ENCODE measurements around the gene CLDN5.

Gene CLDN5, protein sequence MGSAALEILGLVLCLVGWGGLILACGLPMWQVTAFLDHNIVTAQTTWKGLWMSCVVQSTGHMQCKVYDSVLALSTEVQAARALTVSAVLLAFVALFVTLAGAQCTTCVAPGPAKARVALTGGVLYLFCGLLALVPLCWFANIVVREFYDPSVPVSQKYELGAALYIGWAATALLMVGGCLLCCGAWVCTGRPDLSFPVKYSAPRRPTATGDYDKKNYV

DNA sequence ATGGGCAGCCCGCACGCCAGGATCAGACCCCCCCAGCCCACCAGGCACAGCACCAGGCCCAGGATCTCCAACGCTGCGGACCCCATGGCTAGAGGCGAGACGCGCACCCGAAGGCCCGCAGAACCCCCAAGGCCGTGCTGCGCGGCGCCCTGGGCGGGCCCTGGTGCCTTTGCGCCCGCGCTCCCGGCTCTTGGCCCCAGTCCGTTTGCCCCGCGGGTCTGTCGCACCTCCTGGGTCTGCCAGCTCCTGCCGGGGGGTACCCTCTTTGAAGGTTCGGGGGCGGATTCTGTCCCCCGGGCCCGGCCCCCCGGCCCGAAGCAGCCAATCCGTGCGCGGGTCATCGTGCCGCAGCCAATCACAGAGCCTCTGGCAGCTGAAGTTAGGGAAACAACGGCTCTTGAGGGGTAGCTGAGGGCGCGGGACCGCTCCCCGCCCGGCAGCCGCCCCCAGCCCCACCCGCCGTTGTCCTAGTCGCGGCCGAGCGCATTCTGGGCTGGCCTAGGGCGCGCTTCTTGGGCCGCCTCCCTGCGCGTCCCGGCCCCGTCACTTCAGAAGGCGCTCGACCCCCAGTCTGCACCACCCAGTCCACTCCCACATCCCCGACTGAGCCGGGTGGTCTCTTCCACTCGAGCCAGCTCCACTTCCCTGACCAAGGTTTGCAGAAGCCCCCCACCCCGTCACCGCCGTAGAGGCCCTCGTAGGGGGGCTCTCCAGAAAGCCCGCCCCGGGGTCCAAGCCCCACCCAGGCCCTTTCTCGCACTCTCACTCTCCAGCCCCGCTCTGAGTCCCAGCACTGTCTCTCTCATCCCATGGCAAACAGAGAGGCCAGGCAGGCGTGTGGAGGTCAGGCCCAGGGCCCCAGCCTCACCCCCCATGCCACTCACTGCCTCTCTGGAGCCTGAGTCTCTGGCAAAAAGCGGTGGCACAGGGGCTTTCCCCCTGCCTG, at the start of gene CLDN5:
CLDN5 (minus strand) TSS at position 241 of the 946 bp plus-strand sequence; CDS start at position 86, 155 bp downstream.
- H3K4me3 ChIP-seq (ENCODE audit: low read length) = peak within 1 kb of the TSS; percentile 31
- DNase-seq (ENCODE audit: low read depth) = no peak
- TF ChIP-seq, protein P1, sequence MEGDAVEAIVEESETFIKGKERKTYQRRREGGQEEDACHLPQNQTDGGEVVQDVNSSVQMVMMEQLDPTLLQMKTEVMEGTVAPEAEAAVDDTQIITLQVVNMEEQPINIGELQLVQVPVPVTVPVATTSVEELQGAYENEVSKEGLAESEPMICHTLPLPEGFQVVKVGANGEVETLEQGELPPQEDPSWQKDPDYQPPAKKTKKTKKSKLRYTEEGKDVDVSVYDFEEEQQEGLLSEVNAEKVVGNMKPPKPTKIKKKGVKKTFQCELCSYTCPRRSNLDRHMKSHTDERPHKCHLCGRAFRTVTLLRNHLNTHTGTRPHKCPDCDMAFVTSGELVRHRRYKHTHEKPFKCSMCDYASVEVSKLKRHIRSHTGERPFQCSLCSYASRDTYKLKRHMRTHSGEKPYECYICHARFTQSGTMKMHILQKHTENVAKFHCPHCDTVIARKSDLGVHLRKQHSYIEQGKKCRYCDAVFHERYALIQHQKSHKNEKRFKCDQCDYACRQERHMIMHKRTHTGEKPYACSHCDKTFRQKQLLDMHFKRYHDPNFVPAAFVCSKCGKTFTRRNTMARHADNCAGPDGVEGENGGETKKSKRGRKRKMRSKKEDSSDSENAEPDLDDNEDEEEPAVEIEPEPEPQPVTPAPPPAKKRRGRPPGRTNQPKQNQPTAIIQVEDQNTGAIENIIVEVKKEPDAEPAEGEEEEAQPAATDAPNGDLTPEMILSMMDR (conservative IDR thresholded peaks at IDR 0.05; ENCODE audit: low read depth, low read length) = no peak

DNA sequence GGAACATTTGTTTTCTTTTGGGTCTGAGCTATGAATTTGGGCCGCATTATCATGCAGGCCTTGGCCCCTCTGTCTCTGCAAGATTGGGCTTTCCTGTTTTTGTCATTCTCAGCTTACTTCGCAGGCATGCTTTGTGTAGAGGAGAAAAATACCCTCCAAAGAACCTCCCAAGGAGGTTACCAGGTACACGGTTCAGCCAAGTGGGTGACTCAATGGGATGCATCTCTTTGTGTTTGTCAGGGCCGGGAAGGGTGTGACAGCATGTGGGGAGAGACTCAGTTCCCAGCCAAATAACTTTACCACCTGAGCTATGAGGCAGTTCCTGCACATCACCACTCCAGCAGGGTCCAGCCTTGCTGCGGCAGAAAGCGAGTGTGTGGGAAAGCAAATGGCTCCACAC, 47.8 kb upstream of the CLDN5 start:
- no peak overlapping the region for H3K4me3 ChIP-seq (ENCODE audit: low read length)

DNA sequence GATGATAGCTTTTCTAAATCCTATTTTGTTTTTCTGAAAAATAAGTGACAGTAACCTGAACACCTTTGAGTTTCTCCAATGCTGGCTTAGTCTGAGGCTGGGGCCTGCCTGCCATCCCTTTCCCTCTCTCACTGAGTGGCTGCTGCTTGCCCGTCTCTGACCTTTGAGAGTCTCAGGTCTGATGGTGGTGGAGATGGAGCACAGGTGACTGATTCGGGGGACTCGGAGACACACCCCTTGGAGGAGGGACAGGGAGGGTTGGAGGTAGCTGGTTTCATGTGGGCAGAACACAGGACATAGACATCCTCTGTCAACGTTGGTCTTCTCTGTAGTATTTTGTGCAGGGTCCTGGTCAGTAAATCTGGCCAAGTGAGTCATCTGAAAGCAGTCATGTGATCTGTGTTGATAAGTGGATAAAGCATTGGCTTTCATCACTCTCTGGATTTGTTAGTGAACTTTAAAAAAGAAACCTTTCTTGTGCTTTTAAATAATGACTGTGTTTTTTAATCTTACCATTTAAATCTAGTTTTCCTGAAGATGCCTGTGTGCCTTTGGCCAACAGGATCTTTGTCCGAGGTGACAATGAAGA, 47.1 kb upstream of the CLDN5 start:
- TF ChIP-seq, protein P1 (conservative IDR thresholded peaks at IDR 0.05; ENCODE audit: low read depth, low read length) = no peak
- peak; percentile 23 for DNase-seq (ENCODE audit: low read depth)
- H3K4me3 ChIP-seq (ENCODE audit: low read length) = no peak overlapping the region

More for the DNA sequence above, 47.8 kb upstream of the CLDN5 start:
- TF ChIP-seq, protein P1 (conservative IDR thresholded peaks at IDR 0.05; ENCODE audit: low read depth, low read length) = no peak
- no peak for DNase-seq (ENCODE audit: low read depth)

DNA sequence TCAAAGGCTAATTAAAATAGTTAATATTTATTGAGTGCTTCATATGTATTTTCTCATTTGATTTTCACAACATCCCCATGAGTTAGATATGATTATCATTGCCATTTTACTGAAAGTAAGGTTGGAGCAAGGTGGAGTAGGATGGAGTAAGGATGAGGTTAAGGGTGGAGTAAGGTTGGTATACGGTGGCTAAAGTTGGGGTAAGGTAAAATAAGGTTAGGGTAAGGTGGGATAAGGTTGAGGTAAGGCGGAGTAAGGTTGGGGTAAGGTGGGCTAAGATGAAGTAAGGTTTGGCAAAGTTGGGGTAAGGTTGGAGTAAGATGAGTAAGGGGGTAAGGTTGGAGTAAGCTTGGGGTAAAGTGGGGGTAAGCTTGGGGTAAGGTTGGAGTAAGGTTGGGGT, 45.8 kb upstream of the CLDN5 start:
- H3K4me3 ChIP-seq (ENCODE audit: low read length) = no peak overlapping the region
- TF ChIP-seq, protein P1 (conservative IDR thresholded peaks at IDR 0.05; ENCODE audit: low read depth, low read length) = no peak
- DNase-seq (ENCODE audit: low read depth) = no peak

DNA sequence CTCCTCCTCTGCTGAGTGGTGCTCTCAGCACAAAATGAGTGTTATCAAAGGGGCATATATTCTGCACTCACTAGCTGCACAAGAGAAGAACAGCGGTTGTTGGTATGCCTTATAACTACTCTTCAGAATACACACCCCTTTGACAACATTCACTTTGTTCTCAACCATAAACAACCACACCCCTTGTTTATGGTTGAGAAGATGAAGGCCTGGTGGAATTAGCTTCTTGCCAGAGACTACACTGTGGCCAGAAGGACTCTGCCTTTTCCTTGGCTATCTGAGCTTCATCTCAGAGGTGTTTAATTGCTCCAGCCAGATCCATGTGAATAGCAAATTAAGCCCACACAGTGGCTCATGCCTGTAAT, 45.0 kb upstream of the CLDN5 start:
- DNase-seq (ENCODE audit: low read depth) = no peak
- TF ChIP-seq, protein P1 (conservative IDR thresholded peaks at IDR 0.05; ENCODE audit: low read depth, low read length) = no peak
- H3K4me3 ChIP-seq (ENCODE audit: low read length) = no peak overlapping the region

DNA sequence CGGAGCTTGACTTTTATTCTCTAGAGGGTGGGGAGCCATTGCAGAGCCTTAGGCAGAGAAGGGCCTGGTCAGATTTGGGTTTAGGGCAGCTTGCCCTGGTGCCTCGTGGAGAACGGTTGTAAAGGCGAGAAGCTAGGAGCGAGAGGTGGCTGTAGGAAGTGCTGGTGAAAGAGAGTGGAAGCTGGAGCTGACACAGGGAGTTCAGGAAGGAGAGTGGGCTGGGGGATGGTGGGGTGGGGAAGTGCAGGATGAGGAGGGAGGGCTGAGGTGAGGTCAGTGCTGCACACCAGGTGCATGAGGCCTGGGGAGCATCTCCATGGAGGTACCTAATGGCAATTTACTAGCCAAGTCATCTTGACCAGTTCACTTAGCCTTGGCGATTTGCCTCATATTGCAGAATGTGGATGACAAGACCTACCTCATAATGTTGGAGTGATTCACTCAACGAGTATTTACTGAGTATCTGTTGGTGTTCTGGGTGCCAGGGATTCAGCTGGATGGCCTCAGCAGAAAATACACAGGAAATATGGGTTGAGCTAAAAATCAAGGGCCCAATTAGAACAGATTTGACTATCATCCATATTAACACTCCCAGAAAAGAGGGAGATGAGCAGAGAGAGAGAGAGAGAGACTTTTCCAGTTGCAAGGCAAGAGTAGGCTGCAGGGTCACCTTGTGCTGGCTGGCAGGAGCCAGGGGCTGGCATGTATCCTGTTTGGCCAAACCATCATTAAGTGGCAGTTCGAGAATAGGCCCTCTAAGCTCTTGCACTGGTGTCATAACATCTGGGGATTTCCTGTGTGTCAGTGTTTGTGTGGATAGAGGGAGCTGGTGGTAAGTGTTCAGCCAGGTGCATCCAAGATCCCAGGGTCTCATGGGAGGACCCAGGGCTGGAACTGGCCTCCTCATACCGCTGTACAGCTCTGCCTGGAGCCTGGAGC, 44.4 kb upstream of the CLDN5 start:
- no peak overlapping the region for H3K4me3 ChIP-seq (ENCODE audit: low read length)
- TF ChIP-seq, protein P1 (conservative IDR thresholded peaks at IDR 0.05; ENCODE audit: low read depth, low read length) = no peak
- no peak for DNase-seq (ENCODE audit: low read depth)
